Raji (cell line): ENCODE data around the gene NAP1L2.
A peak's percentile ranks its signal among the peaks of the same experiment; 100 is the strongest.

Experiments
- POLR2A ChIP-seq: IDR thresholded peaks from 2 replicates; pipeline ENCODE4 v1.6.1; 2011; ENCODE audit warnings: low read depth, low read length, control low read depth; ENCODE audit not compliant: insufficient read depth

The NAP1L2 gene, protein sequence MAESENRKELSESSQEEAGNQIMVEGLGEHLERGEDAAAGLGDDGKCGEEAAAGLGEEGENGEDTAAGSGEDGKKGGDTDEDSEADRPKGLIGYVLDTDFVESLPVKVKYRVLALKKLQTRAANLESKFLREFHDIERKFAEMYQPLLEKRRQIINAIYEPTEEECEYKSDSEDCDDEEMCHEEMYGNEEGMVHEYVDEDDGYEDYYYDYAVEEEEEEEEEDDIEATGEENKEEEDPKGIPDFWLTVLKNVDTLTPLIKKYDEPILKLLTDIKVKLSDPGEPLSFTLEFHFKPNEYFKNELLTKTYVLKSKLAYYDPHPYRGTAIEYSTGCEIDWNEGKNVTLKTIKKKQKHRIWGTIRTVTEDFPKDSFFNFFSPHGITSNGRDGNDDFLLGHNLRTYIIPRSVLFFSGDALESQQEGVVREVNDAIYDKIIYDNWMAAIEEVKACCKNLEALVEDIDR

GRCh38 chrX:73214426-73215094, at the start of gene NAP1L2:
Gene NAP1L2 (minus strand): TSS chrX:73214851. CDS start chrX:73214492, 359 bp downstream.
- peak; percentile 59; the same call in 1 of the 2 replicates for TF ChIP-seq POLR2A

- TF ChIP-seq POLR2A, result no peak
These were observed 48.3 kb upstream of the NAP1L2 start for GRCh38 chrX:73262991-73263390.

DNA sequence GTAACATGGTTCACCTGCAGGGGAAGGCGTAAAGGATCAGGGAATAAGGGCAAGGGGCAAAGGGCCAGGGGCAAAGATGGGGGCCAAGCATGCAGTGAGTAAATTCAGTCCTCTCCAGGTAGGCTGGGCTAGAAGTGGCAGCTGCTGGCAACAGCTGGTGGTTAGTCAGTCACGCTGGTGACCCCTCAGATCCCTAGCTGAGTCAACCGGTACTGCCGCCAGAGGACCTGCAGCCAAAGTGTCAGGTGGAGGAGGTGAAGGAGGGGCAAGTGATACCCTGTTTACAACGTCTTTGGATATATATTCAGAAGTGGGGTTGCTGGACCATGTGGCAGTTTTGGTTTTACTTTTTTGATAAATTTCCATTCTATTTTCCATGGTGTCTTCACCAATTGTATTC, 24.6 kb upstream of the NAP1L2 start:
- no peak for TF ChIP-seq POLR2A

GRCh38 chrX:73217621-73218020, 3.0 kb upstream of the NAP1L2 start:
- no peak for TF ChIP-seq POLR2A

- no peak for TF ChIP-seq POLR2A
These were observed 595 bp upstream of the NAP1L2 start for GRCh38 chrX:73215246-73215645.

DNA sequence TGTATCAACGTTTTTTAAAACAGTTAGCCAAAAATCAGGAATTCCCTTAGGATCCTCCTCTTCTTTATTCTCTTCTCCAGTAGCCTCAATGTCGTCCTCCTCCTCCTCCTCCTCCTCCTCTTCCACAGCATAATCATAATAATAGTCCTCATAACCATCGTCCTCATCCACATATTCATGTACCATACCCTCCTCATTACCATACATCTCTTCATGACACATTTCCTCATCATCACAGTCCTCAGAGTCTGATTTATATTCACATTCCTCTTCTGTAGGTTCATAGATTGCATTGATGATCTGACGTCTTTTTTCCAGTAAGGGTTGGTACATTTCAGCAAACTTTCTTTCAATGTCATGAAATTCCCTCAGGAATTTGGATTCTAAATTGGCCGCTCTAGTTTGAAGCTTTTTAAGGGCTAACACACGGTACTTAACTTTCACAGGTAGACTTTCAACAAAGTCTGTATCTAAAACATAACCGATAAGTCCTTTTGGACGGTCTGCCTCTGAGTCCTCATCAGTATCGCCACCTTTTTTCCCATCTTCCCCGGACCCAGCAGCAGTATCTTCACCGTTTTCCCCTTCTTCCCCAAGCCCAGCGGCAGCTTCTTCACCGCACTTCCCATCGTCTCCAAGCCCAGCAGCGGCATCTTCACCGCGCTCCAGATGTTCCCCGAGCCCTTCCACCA, 771 bp downstream of the NAP1L2 start:
- TF ChIP-seq POLR2A, result no peak

DNA sequence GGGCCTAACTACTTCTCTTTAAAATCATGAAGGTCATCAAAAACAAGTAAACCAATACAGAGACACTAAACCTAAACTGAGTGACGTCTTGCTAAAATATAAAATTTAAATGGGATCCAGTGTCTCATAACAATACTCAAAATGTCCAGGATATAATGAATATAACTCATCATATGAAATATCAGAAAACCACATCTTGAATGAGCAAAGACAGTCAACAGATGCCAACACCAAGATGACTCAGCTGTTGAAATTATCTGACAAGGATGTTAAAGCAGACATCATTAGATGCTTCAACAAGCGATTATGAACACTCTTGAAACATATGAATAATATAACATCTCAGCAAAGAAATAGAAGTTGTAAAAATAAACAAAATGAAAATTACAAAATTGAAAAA, 8.3 kb downstream of the NAP1L2 start:
- no peak for TF ChIP-seq POLR2A

DNA sequence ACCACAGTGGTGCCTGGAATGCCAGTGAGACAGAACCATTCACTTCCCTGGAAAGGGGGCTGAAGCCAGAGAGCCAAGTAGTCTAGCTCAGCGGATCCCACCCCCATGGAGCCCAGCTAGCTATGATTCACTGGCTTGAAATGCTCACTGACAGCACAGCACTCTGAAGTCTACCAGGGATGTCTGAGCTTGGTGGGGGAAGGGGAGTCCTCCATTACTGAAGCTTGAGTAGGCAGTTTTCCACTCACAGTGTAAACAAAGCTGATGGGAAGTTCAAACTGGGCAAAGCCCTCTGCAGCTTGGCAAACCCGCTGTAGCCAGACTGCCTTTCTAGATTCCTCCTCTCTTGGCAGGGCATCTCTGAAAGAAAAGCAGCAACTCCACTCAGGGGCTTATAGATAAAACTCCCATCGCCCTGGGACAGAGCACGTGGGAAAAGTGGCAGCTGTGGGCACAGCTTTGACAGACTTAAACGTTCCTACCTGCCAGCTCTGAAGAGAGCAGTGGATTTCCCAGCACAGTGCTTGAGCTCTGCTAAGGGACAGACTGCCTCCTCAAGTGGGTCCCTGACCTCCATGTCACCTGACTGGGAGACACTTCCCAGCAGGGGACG, 32.0 kb downstream of the NAP1L2 start:
- no peak for TF ChIP-seq POLR2A
